HepG2 (cell line): Measurements from ENCODE around the gene DNAJC11. TPM values are rescaled to one million over a fixed set of nuclear protein-coding genes. Genes with fewer than 3 reads are reported as not detected.

ENCODE experiments used
- ARID4A ChIP-seq: sonication (generic); formaldehyde crosslinking; IDR thresholded peaks from 2 replicates; pipeline ENCODE4 v1.5.0; 2020; ENCODE audit warnings: mild to moderate bottlenecking, missing genetic modification reagents, borderline replicate concordance
- ATF2 ChIP-seq: sonication (generic); formaldehyde crosslinking; IDR thresholded peaks from 2 replicates; pipeline ENCODE4 v1.4.0; 2020; ENCODE audit warnings: missing genetic modification reagents
- DMAP1 ChIP-seq: IDR thresholded peaks from 2 replicates; pipeline ENCODE4 v1.6.1; 2016
- SAP130 ChIP-seq: IDR thresholded peaks from 2 replicates; pipeline ENCODE4 v1.6.1; 2016; ENCODE audit warnings: low read depth
- ZBTB43 ChIP-seq: sonication (generic); formaldehyde crosslinking; conservative IDR thresholded peaks from 2 replicates; pipeline ENCODE4 v1.4.0; 2020; ENCODE audit warnings: missing genetic modification reagents
- ZFX ChIP-seq: sonication (generic); formaldehyde crosslinking; IDR thresholded peaks from 2 replicates; pipeline ENCODE4 v1.4.0; 2020; ENCODE audit warnings: mild to moderate bottlenecking, low read depth, missing genetic modification reagents, moderate library complexity
- ZGPAT ChIP-seq: IDR thresholded peaks from 2 replicates; pipeline ENCODE4 v1.6.1; 2016; ENCODE audit warnings: mild to moderate bottlenecking
- ZNF235 ChIP-seq: sonication (generic); formaldehyde crosslinking; IDR thresholded peaks from 2 replicates; pipeline ENCODE4 v1.8.1; 2023; ENCODE audit warnings: mild to moderate bottlenecking, missing genetic modification reagents, borderline replicate concordance
- ZNF331 ChIP-seq: sonication (generic); formaldehyde crosslinking; IDR thresholded peaks from 2 replicates; pipeline ENCODE4 v1.4.0; 2020; ENCODE audit warnings: missing genetic modification reagents
- ZNF543 ChIP-seq: sonication (generic); formaldehyde crosslinking; IDR thresholded peaks from 2 replicates; pipeline ENCODE4 v1.4.0; 2020; ENCODE audit warnings: mild to moderate bottlenecking, missing genetic modification reagents
- ZNF629 ChIP-seq: sonication (generic); formaldehyde crosslinking; conservative IDR thresholded peaks from 2 replicates; pipeline ENCODE4 v1.5.0; 2020; ENCODE audit warnings: missing genetic modification reagents
- ZNF816 ChIP-seq: sonication (generic); formaldehyde crosslinking; IDR thresholded peaks from 2 replicates; pipeline ENCODE4 v1.8.0; 2022; ENCODE audit warnings: missing genetic modification reagents, mild to moderate bottlenecking, borderline replicate concordance
- ZNF850 ChIP-seq: sonication (generic); formaldehyde crosslinking; conservative IDR thresholded peaks from 2 replicates; pipeline ENCODE4 v1.9.0; 2021; ENCODE audit warnings: mild to moderate bottlenecking, missing genetic modification reagents
- ZNF878 ChIP-seq: sonication (generic); formaldehyde crosslinking; IDR thresholded peaks from 2 replicates; pipeline ENCODE4 v1.8.1; 2023; ENCODE audit warnings: mild to moderate bottlenecking, missing genetic modification reagents, moderate library complexity
- polyA plus RNA-seq, 8 experiments: library from polyadenylated mRNA; depleted of rRNA in 3 of 8; stranded (reverse) in 7 of 8; unstranded in 1 of 8; fragments of >200 nt; fragmentation: Illumina TruSeq in 4 of 8; extraction: Trizol in 4 of 8; gene quantifications; 2 replicates each; pipeline versions ENCODE4 v1.2.1 to v1.2.3, GENCODE V29; 2011 to 2016; ENCODE audit warnings: low read depth in 4 of 8, missing spikeins in 1 of 8, mixed read lengths in 1 of 8; ENCODE audit not compliant: insufficient read depth in 1 of 8
- total RNA-seq, 5 experiments: library from RNA; depleted of rRNA; stranded (reverse); fragments of >200 nt; fragmentation: Illumina TruSeq; extraction: Trizol; gene quantifications; 2 replicates each; pipeline ENCODE4 v1.2.3, GENCODE V29; 2016; ENCODE audit warnings: low read depth in 1 of 5
- TF ChIP-seq, protein P1 (sequence below): sonication (generic); formaldehyde crosslinking; IDR thresholded peaks from 2 replicates; pipeline ENCODE4 v1.8.1; 2022; ENCODE audit warnings: low read depth, mild to moderate bottlenecking, missing genetic modification reagents

The DNAJC11 gene
- total and polyA plus RNA-seq, 2 of the 13 experiments (the other 11 are each of a cell fraction or from before 2014, with no cell fraction given) = 25.1 to 47.6 TPM

GRCh38 chr1:6612641-6613360, 88.8 kb downstream of the DNAJC11 start (continued):
- peak; percentile 49; the same call in 1 of the 2 replicates for TF ChIP-seq ZBTB43
- peak; percentile 68; the same call in 1 of the 2 replicates for TF ChIP-seq ZFX
- TF ChIP-seq, protein P1, sequence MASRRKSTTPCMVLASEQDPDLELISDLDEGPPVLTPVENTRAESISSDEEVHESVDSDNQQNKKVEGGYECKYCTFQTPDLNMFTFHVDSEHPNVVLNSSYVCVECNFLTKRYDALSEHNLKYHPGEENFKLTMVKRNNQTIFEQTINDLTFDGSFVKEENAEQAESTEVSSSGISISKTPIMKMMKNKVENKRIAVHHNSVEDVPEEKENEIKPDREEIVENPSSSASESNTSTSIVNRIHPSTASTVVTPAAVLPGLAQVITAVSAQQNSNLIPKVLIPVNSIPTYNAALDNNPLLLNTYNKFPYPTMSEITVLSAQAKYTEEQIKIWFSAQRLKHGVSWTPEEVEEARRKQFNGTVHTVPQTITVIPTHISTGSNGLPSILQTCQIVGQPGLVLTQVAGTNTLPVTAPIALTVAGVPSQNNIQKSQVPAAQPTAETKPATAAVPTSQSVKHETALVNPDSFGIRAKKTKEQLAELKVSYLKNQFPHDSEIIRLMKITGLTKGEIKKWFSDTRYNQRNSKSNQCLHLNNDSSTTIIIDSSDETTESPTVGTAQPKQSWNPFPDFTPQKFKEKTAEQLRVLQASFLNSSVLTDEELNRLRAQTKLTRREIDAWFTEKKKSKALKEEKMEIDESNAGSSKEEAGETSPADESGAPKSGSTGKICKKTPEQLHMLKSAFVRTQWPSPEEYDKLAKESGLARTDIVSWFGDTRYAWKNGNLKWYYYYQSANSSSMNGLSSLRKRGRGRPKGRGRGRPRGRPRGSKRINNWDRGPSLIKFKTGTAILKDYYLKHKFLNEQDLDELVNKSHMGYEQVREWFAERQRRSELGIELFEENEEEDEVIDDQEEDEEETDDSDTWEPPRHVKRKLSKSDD = peak; percentile 36; the same call in 1 of the 2 replicates
- TF ChIP-seq ZGPAT (CRISPR knock-in tag) = 0 out of 2 replicates have a peak, but pooled peaks have one; percentile 2
- TF ChIP-seq SAP130 = peak; percentile 57; the same call in 1 of the 2 replicates
- 0 out of 2 replicates have a peak, but pooled peaks have one; percentile 32 for TF ChIP-seq ATF2 (CRISPR knock-in tag)
- TF ChIP-seq ZNF543 (CRISPR knock-in tag) = 0 out of 2 replicates have a peak, but pooled peaks have one; percentile 46
- TF ChIP-seq DMAP1 (CRISPR knock-in tag) = peak; percentile 22
- no peak for TF ChIP-seq ZNF878 (CRISPR knock-in tag)
- 0 out of 2 replicates have a peak, but pooled peaks have one; percentile 57 for TF ChIP-seq ARID4A (CRISPR knock-in tag)
- TF ChIP-seq ZNF629 (CRISPR knock-in tag) = no peak
- TF ChIP-seq ZNF331 (CRISPR knock-in tag) = peak; percentile 11; the same call in 1 of the 2 replicates
- TF ChIP-seq ZNF235 (CRISPR knock-in tag) = 0 out of 2 replicates have a peak, but pooled peaks have one; percentile 51
- TF ChIP-seq ZNF816 (CRISPR knock-in tag) = 0 out of 2 replicates have a peak, but pooled peaks have one; percentile 18
- no peak for TF ChIP-seq ZNF850 (CRISPR knock-in tag)
